A549 treated with Mapracorat at 1 μM for 4 hours (cell line): ENCODE results near the gene TRIM64. TPM values are rescaled to one million over a fixed set of nuclear protein-coding genes. Genes with fewer than 3 reads are reported as not detected.

Experiments used
- total RNA-seq: library from RNA; stranded (reverse); fragments of 200-300 nt; extraction: Qiagen RNA extraction; gene quantifications from 5 replicates; pipeline ENCODE4 v1.2.3, GENCODE V29; 2022

Gene TRIM64
- not detected in 5 replicates for total RNA-seq

GRCh38 chr11:89965737-89966136 is at the start of gene TRIM64:
Gene TRIM64 (plus strand): TSS chr11:89966037. CDS start chr11:89968504, 2,467 bp downstream.

GRCh38 chr11:89922195-89922660 is 43.6 kb upstream of the TRIM64 start, which contains the start of gene TRIM49D1:
Gene TRIM49D1 (minus strand): TSS chr11:89922245. CDS start chr11:89917710, 4,535 bp downstream.

GRCh38 chr11:89923764-89924163 is 42.1 kb upstream of the TRIM64 start, which contains the start of gene TRIM49D2:
Gene TRIM49D2 (plus strand): TSS chr11:89924064. CDS start chr11:89926762, 2,698 bp downstream.

Other genes with a start within 250 kb of the TRIM64 start
- 0.09 to 0.14 TPM in 2 of 5 replicates, not detected in the others for gene TRIM49, start 157.5 kb upstream of the TRIM64 start, total RNA-seq
- gene TRIM64B, start 87.5 kb upstream of the TRIM64 start, total RNA-seq, result not detected in 5 replicates
- gene TRIM49D1, start 43.8 kb upstream of the TRIM64 start, total RNA-seq, result 0.09 to 0.24 TPM (median 0.16 TPM) in 4 of 5 replicates, not detected in the other
- gene TRIM49D2, start 42.0 kb upstream of the TRIM64 start, total RNA-seq, result 0.07 to 0.13 TPM (median 0.11 TPM) in 3 of 5 replicates, not detected in the others
- not detected in 5 replicates for gene TRIM49C, start 65.1 kb downstream of the TRIM64 start, total RNA-seq
- gene UBTFL1, start 119.9 kb downstream of the TRIM64 start, total RNA-seq, result not detected in 5 replicates
- gene NAALAD2, start 168.6 kb downstream of the TRIM64 start, total RNA-seq, result not detected in 5 replicates